ENCODE results near the gene TNFRSF6B.

DNA sequence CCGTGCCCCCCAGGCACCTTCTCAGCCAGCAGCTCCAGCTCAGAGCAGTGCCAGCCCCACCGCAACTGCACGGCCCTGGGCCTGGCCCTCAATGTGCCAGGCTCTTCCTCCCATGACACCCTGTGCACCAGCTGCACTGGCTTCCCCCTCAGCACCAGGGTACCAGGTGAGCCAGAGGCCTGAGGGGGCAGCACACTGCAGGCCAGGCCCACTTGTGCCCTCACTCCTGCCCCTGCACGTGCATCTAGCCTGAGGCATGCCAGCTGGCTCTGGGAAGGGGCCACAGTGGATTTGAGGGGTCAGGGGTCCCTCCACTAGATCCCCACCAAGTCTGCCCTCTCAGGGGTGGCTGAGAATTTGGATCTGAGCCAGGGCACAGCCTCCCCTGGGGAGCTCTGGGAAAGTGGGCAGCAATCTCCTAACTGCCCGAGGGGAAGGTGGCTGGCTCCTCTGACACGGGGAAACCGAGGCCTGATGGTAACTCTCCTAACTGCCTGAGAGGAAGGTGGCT is 960 bp downstream of the TNFRSF6B start:
- TF ChIP-seq CTCF (IDR thresholded peaks at IDR 0.05) (no peak), EP300 (IDR thresholded peaks at IDR 0.05) (no peak), POLR2A (IDR thresholded peaks at IDR 0.05) (no peak), POLR2AphosphoS5 (IDR thresholded peaks at IDR 0.05) (peak in 1 of 4 donors; percentile 8)
